GM13976 (cell line): ENCODE measurements around the gene NOC3L.

ENCODE experiments used
- DNase-seq: peaks from one replicate; pipeline ENCODE4 v3.0.0; 2012; ENCODE audit warnings: low spot score
- in situ Hi-C: fragments of 300-500 bp; cut with MboI; formaldehyde crosslinking; loops from one replicate; pipeline ENCODE4 v1.12.0; 2022; ENCODE audit warnings: low sequenced_read_pairs, mixed read lengths, inconsistent platforms; ENCODE audit not compliant: unreplicated experiment
- TF ChIP-seq, protein P1 (sequence below): IDR thresholded peaks from 2 replicates; pipeline ENCODE4 v1.5.1; 2012; ENCODE audit warnings: borderline replicate concordance, mild to moderate bottlenecking; ENCODE audit not compliant: insufficient read depth; ENCODE audit errors: extremely low read depth, missing control alignments, control extremely low read depth

NOC3L gene

DNA sequence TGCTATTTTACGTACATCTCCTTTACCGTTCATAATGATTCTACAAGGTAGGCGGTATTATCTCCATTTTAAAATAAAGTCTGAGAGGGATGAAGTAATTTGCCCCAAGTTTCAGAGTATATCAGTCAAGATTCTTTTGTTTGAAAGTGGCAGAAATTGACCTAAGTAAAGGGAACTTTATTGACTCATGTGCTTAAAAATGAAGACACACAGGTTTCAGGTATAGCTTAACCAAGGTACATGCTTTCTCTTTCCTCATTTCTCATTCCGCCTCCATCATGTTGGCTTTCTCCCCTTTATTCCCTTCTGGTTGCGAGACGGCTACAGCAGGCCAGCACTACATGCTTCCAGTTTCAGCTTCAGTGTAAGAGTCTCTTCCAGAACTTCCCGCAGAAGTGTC lies 77.5 kb downstream of the NOC3L start:
- TF ChIP-seq, protein P1, sequence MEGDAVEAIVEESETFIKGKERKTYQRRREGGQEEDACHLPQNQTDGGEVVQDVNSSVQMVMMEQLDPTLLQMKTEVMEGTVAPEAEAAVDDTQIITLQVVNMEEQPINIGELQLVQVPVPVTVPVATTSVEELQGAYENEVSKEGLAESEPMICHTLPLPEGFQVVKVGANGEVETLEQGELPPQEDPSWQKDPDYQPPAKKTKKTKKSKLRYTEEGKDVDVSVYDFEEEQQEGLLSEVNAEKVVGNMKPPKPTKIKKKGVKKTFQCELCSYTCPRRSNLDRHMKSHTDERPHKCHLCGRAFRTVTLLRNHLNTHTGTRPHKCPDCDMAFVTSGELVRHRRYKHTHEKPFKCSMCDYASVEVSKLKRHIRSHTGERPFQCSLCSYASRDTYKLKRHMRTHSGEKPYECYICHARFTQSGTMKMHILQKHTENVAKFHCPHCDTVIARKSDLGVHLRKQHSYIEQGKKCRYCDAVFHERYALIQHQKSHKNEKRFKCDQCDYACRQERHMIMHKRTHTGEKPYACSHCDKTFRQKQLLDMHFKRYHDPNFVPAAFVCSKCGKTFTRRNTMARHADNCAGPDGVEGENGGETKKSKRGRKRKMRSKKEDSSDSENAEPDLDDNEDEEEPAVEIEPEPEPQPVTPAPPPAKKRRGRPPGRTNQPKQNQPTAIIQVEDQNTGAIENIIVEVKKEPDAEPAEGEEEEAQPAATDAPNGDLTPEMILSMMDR: no peak
- no peak for DNase-seq
- in situ Hi-C loops: no loop called here
